Measurements from ENCODE around the gene ACTN1.

- TF ChIP-seq CTCF (IDR thresholded peaks at IDR 0.05), result no peak
- no peak for TF ChIP-seq POLR2A (IDR thresholded peaks at IDR 0.05)
These were observed 56.2 kb downstream of the ACTN1 start for GRCh38 chr14:68922886-68923285.

Data from esophagus squamous epithelium (tissue), 4 donors.